ENCODE measurements around the gene RNF7.
A peak's percentile ranks its signal among the peaks of the same experiment; 100 is the strongest.
"Not testable (repeated sequence)": the region's sequence is repeated elsewhere in the genome, so short reads cannot be mapped to it uniquely, and the experiment has no call there.

RNF7 gene

DNA sequence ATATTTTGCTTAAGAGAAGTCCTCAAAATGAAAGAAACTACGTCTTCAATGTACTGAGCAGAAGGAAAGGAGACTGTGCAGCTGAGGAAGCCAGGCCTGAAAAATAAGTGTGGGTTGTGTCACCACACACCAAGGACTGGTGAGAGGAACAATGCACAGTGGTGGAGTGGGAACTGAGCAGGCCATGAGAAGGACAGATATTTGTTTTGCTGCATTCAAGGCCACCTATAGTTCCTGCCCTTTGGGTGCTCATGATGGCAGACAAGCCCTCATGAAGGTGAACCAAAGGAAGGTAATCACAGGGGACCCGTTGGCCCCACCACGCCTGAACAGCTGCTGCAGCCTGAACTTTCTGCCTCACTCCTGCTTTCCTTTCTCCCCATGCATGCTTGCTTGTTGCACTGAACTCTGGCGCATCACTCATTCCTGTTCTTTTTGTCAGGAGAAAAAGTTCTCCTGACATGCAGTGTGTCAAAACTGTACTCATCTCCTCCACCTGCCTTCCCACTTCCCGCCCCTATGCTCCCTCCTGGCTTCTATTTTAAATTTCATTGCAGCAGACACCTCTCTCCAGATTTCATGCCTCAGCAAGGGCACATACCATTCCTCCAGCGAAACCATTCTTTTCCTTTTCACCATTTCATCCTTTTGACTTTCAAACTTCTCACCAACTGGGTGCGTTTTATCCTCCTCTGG is 2.2 kb upstream of the RNF7 start:
- DNase-seq (ENCODE audit: low spot score): peak; percentile 77

DNA sequence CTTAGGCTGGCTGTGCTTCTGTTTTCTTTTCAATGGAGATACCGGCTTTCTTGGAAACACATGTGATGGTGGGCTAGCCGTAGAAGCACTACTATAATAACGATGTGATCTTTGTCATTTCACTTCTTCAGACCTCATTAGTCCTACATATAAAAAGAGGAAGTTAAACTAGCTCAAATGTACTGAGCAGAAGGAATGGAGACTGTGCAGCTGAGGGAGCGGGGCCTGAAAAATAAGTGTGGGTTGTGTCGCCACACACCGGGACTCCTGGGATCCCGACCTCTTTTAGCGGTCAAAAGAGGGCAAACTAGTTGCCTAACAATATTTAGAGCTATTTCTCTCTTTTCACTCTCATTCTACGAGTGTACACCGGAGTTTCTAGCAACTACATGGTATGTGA is 1.0 kb upstream of the RNF7 start:
- no peak for DNase-seq (ENCODE audit: low spot score)

DNA sequence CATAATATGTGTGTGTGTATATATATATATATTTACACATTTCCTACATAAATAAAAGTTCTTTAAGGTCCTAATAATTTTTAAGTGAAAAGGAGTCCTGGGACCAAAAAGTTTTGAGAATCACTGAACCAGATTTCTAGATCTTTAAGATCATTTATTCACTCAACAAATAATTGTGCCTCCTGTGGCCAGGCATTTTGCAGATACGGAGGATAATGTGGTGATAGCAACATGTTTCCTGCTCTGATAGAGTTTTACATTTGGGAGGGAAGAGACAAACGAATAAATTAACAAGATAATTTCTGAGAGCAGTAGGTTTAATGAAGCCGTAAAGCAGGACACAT is 448 bp upstream of the RNF7 start:
- no peak for DNase-seq (ENCODE audit: low spot score)

DNA sequence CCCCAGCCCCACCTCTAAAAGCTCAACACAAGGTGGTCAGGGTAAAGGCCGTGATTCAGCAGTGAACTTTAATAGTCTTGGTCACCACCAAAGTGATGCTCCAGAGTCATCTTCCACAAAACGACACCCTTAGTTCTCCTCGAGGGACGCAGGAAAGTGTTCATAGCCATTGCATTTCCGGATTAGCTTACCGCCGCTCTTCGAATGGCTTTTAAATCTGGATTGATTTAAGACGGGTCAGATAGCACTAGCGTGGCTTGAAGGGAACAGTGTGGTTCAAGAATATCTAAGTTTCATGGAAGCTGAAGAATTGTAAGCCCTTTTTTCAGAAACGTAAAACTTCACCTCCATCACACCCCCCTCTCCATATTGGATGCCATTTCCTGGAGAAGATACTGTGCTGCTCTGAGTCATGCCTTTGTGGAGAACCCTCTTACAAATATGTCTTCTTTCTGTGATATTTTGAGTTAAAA is 829 bp downstream of the RNF7 start:
- DNase-seq (ENCODE audit: low spot score): no peak

DNA sequence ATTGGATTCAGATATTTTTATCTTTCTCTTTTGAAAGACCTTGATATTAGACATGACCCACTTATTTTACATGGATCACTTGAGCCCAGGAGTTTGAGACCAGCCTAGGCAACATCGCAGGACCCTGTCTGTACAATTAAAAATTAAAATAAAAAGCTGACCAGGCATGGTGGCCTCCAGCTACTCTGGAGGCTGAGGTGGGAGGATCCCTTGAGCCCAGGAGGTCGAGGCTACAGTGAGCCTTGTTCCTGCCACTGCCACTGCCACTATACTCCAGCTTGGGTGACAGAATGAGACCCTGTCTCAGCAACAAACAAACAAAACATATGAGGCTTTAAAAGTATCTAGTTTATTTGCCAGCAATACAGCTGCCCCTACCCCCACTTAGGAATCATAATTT is 1.6 kb downstream of the RNF7 start:
- no peak for DNase-seq (ENCODE audit: low spot score)

DNA sequence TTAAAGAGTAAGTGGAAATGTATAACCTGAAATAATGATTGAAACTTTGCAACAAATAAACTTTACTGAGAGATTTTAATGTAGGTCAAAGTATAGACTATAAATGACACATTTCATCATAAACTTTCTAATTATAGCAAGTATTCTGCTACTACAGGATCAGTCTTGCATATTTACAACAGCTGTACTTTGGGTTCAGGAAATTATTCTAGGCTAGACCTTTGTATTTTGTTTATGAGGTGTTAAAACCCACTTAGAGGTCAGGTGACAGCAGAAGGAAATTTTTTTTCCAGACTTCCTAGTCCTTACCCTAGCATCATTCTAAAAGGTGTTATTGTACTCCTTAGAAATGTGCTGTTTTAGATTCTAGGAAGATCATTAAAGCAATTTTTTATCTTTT is 2.3 kb downstream of the RNF7 start:
- no peak for DNase-seq (ENCODE audit: low spot score)

DNA sequence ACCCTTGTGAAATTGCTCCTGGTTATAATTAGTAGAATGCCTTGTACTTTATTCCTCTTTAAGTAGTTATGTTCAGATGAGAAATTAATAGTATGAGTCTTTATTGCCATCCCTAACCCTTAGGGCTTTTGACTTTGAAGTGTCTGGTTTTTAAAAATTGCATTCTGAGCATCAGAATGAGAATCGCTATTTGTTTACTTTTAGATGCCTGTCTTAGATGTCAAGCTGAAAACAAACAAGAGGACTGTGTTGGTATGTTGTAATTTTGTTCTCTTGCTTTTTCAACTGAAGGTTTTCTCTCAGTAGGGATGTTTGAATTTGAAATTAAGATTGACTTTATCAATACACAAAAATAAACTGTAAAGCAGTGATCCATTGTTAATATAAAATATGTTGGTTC is 5.2 kb downstream of the RNF7 start:
- no peak for DNase-seq (ENCODE audit: low spot score)

DNA sequence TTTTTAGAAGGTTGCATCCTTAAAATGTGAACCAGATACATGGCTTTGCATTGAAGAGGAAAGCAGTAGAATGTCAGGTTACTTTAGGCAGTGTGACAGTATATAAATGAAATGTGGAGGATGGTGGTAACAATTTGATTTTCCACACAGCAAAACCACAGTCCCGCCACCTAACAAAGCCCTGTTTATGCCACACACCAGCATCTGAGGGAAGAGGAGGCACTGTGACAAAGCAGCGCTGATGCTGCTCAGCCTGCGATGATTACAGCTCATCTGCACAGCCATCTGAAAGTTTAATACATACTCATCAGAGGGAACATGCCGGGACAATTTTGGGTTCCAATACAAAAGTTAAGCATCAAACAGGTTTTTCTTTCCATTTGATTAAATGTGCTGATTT is 8.9 kb downstream of the RNF7 start:
- peak; percentile 57 for DNase-seq (ENCODE audit: low spot score)

DNA sequence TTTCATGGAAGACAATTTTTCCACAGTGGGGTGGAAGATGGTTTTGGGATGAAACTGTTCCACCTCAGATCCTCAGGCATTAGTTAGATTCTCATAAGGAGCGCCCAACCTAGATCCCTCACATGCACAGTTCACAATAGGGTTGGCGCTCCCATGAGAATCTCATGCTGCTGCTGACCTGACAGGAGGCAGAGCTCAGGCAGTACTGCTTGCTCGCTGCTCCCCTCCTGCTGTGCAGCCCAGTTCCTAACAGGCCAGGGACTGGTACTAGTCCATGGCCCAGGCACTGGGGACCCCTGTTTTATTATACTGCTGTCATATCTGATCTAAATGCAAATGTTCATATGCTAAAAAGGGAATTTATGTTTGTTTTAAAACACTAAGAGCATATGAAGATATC is 15.3 kb downstream of the RNF7 start:
- no peak for DNase-seq (ENCODE audit: low spot score)

DNA sequence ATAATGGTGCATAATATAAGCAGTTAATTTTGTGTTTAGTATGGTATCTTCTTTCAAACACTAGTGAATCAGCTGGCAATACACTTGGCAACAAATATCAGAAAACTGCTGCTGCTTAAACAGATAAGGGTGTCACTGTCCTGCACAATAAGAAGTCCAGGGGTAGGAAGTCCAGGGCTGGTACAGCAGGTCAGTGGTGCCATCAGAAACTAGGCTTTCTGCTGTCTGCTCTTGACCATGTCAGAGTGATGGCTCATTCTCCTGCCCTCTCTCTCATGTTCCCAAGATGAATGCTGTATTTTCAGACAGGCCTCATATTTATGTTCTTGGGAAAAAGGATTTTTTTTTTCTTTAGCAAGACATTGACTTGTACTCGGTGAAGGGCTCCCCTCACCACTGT is 15.9 kb downstream of the RNF7 start:
- DNase-seq (ENCODE audit: low spot score): no peak

DNA sequence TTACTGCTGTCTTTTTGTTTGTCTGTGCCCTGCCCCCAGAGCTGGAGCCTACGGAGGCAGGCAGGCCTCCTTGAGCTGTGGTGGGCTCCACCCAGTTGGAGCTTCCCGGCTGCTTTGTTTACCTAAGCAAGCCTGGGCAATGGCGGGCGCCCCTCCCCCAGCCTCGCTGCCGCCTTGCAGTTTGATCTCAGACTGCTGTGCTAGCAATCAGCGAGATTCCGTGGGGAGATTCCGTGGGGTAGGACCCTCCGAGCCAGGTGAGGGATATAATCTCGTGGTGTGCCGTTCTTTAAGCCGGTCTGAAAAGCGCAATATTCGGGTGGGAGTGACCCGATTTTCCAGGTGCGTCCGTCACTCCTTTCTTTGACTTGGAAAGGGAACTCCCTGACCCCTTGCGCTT is 24.5 kb downstream of the RNF7 start:
- not testable (repeated sequence) for DNase-seq (ENCODE audit: low spot score)

DNA sequence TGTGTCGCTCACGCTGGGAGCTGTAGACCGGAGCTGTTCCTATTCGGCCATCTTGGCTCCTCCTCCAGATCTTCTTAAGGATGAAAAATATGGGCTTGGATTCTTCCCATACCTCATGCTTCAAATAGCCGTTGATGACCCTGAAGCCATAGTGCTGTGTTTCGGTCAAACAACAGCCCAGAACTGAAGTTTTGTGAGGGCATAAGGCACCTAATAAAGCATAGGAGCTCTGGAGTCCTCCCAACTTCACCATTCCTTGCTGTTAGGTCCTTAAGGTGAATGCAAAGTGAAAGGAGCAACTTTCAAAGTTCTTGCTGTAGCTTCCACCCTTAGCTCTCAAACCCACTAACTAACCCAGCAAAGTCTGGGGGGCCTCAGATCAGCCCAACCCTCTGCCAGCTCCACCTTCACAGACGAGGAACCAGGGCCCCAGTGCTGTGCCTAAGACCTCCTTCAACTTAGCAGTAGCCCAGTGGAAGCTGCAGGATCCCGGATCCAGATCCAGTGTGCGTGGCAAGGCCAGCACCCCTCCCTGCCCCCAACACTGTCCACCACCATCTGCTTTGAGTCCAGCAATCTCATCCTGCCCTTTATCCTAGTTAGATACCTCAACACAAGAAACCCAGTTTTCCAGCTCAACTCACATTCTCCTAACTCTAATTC is 25.1 kb downstream of the RNF7 start, which contains the start of gene GRK7:
Gene GRK7, plus strand, starts transcription at position 321 of the 663 bp plus-strand sequence. CDS start 14,877 bp downstream, outside the sequence.
- DNase-seq (ENCODE audit: low spot score): no peak

DNA sequence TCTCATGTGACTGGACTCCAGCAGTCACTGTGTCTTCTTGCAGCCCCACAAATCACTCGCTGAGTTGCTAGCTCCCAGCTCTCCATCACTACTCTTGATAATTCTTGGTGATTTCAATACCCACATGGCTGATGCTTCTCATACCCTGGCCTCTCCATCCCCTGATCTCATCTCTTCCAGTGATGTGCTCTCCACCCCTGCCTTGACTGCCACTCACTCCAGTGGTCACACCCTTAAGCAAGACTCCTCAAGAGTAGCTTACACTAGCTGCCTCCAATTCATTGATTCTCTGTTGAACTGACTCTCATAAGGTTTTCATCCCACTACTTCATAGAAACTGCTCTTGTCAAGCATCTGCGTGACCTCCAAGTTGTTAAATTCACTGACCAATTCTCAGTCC is 25.9 kb downstream of the RNF7 start:
- DNase-seq (ENCODE audit: low spot score): no peak

DNA sequence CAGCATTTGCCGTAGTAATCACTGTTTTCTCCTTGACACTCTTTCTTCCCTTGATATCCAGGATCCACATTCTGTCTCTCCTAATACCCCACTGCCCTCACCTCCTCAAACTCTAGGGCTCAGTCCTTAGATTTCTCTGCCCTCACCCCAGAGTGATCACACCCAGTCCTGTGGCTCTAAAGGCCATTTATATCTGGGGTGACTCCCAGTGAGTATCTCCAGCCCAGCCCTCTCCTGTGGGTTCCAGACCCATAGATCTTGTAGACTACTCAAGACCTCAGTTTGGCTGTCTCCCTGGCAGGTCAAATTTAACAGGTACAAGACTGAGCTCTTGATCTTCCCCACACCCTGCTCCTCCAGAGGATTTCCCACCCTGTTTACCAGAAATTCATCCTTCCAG is 26.4 kb downstream of the RNF7 start:
- no peak for DNase-seq (ENCODE audit: low spot score)

DNA sequence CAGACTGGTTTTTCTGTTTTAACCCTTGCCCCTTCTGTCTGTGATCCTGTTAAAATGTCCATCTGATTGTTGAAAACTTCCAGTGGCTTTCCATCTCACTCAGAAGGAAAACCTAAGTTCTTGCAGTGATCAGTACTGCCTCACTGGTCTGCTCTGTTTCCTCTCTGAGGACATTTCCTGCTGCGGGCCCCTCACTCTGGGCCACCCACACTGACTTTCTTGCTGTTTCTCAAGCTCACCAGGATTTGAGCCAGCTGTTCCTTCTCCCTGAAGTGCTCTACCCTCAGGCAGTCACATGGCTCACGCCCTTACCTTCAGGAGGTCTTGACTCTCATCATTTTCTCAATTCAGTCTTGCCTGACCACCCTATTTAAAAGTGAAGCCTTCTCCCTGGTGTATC is 26.9 kb downstream of the RNF7 start:
- no peak for DNase-seq (ENCODE audit: low spot score)

DNA sequence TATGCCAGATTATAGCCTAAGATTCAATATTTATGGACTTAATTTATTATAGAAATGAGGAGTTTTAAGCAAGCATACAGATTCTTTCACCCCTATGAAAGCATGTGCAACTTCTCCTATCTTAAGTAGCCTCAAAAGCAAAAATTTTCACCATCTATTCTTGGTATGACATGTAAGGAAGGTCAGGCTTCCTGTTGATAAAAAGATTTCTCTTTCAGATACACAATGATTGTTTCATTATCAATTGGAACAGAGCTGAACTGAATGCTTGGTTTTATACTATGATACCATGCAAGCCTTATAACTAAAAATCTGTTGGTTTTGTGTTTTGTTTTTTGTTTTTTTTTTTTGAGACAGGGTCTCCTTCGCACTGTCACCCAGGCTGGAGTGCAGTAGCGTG is 29.0 kb downstream of the RNF7 start:
- DNase-seq (ENCODE audit: low spot score): no peak

DNA sequence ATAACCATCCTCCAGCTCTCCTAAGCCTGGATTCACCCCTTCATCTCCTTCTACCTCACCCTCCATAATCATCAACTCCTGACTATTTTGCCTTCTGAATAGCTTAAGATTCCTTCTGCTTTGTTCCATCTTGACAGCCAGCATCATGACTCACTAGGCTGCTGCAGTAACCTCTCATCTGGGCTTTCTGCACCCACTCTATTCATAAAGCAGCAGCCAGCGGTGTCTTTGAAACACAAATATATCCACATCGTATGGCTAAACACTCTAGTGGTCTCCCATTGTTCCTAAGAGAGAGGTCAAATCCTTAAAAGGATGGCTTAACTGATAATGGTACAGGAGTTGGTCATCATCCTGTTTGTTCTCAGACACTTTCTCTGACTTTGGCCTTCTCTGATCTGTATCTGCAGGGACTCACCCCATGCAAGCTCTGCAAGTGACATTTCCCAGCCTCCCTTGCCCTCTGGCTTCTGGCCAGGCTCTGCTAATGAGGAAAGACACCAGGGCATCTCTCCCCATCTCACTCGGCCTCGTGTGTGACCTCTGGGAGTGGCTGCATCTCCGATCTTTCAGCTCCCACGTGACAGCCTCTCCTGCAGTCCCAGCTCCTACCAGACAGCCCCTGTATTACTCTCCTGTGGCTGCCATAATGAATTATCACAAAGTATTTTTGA is 31.3 kb downstream of the RNF7 start:
- DNase-seq (ENCODE audit: low spot score): peak; percentile 13

DNA sequence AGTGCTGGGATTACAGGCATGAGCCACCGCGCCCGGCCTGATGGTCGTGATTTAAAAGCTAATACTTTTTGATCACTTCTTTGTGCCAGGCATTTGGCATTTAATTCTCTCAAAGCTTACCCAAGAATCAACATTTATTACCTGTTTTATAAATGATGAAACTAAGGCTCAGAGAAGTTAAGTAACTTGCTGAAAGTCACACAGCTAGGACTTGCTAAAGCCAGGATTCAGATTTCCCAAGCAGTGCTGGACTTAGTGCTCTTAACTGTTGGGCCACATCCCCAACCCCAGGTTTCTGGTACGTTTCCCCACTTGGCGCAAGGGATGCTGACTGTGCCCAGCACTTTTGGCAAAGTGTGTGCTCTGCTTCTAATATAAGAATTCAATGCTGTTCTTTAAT is 35.6 kb downstream of the RNF7 start:
- no peak for DNase-seq (ENCODE audit: low spot score)

DNA sequence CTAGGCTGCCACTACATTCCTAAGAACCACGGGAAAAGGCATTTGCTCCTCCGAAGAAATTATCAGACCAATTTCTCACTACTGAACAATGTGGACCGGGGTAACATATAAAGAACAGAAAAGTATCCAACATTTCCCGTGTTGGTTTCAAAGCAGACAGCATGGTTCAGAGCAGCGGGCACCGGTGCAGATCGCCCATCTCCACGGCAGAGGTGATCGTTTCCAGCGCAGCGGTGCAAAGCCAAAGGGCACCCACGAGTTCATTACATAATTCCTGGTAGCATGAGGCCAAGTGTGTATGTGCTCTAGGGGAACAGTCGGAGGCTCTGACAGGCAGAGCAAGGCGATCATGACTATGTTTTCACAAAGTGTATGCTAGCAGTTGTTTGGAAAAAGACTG is 38.3 kb downstream of the RNF7 start:
- no peak for DNase-seq (ENCODE audit: low spot score)

DNA sequence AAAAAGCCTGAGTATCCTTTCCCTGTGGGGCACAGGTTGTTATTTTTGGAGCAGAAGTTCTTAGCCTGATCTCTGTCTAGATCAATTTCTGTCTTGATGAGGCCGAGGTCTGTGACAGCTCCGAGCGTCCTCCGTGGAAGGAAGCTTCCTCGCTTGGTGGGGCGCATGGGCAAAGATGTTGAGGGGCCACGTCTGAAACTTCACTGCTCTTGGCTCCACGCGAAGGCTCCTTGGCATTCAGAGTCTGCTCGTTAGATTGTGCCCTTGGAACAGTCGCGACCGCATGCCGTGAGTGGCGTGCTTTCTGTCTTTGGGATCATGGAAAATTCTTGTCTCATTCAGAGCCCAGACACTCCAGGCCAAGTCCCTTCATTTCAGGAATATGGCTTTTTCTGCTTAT is 38.8 kb downstream of the RNF7 start:
- no peak for DNase-seq (ENCODE audit: low spot score)

DNA sequence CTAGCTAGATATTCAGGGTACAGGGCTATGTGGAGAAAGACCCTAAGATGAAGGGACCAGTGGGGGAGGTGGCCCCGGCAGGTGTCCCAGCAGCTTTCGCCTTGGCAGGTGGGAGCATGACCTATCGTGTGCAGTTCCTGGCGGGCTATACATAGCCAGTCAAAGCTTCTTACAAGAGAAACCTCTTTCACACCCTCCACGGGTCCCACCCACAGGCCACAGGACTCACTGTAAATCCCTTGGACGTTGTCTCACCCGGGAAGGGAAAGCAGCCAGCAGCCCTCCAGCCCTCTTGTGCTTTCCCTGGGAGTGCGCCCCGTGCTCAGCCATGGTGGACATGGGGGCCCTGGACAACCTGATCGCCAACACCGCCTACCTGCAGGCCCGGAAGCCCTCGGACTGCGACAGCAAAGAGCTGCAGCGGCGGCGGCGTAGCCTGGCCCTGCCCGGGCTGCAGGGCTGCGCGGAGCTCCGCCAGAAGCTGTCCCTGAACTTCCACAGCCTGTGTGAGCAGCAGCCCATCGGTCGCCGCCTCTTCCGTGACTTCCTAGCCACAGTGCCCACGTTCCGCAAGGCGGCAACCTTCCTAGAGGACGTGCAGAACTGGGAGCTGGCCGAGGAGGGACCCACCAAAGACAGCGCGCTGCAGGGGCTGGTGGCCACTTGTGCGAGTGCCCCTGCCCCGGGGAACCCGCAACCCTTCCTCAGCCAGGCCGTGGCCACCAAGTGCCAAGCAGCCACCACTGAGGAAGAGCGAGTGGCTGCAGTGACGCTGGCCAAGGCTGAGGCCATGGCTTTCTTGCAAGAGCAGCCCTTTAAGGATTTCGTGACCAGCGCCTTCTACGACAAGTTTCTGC is 40.1 kb downstream of the RNF7 start:
- no peak for DNase-seq (ENCODE audit: low spot score)

DNA sequence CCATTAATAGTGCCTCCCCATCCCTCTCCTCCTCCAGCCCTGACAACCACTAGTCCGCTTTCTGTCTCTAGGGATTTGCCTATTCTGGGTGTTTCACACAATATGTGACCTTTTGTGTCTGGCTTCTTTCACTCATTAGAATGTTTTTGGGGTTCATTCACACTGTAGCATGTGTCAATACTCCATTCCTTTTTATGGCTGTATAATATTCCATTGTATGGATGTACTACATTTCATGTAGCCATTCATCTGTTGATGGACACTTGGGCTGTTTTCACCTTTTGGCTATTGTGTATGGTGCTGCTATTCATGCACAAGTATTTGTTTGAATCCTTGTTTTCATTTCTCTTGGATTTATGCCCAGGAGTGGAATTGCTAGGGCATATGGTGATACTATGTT is 41.6 kb downstream of the RNF7 start:
- no peak for DNase-seq (ENCODE audit: low spot score)
